ENCODE data around the gene GDAP1L1.

GDAP1L1 gene

DNA sequence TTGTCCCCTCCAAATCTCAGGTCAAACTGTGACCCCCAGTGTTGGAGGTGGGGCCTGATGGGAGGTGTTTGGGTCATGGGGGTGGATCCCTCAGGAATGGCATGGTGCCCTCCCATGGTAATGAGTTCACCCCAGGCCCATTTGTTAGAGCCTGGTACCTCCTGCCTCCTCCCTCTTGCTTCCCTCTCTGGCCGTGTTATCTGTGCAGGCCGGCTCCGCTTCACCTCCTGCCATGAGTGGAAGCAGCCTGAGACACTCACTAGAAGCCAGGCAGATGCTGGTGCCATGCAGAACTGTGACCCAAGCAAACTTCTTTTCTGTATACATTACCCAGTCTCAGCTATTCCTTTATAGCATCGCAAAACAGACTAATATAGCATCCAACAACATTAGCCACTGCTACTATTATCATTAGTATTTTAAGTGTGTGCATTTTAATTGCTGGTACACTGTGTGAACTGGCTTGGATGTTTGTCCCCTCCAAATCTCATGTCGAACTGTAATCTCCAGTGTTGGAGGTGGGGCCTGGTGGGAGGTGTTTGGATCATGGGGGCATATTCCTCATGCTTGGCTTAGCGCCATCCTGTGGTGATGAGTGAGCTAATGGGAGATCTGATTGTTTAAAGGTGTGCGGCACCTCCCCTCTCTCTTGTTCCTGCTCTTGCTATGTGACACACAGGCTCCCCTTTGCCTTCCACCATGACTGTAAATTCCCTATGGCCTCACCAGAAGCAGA is 24.3 kb upstream of the GDAP1L1 start:
- ChIA-PET CTCF (interaction anchor here (1.2 to 12.4 kb wide), 2 partner anchors 11 to 89 kb away, joined by 4 to 452 read pairs; partner anchors contain the start of gene FITM2), POLR2A (no interaction called here)
- no peak overlapping the region for H3K4me3 ChIP-seq (ENCODE audit: low read depth, low read length)
- no peak for TF ChIP-seq CTCF (IDR thresholded peaks at IDR 0.05; ENCODE audit: insufficient read depth, low read length, missing control alignments)
- no peak for DNase-seq (ENCODE audit: low read depth, low spot score)

- TF ChIP-seq CTCF (IDR thresholded peaks at IDR 0.05; ENCODE audit: insufficient read depth, low read length, missing control alignments): no peak
- POLR2A ChIA-PET: no interaction called here
- DNase-seq (ENCODE audit: low read depth, low spot score): no peak
- CTCF ChIA-PET: interaction anchor here (0.6 to 3.3 kb wide), 6 partner anchors 8 to 161 kb away, joined by 3 to 45 read pairs (median 6); partner anchors contain the start of gene FITM2
- H3K4me3 ChIP-seq (ENCODE audit: low read depth, low read length): no peak overlapping the region
These were observed 23.4 kb upstream of the GDAP1L1 start for GRCh38 chr20:44223721-44224120.

GRCh38 chr20:44224637-44225036 is 22.5 kb upstream of the GDAP1L1 start:
- TF ChIP-seq CTCF (IDR thresholded peaks at IDR 0.05; ENCODE audit: insufficient read depth, low read length, missing control alignments): no peak
- POLR2A ChIA-PET: no interaction called here
- CTCF ChIA-PET: interaction anchor here (0.8 to 3.3 kb wide), 5 partner anchors 9 to 160 kb away, joined by 3 to 45 read pairs (median 7); partner anchors contain the start of gene FITM2
- H3K4me3 ChIP-seq (ENCODE audit: low read depth, low read length): no peak overlapping the region
- no peak for DNase-seq (ENCODE audit: low read depth, low spot score)

- TF ChIP-seq CTCF (IDR thresholded peaks at IDR 0.05; ENCODE audit: insufficient read depth, low read length, missing control alignments): no peak
- DNase-seq (ENCODE audit: low read depth, low spot score): no peak
- no peak overlapping the region for H3K4me3 ChIP-seq (ENCODE audit: low read depth, low read length)
- ChIA-PET CTCF (interaction anchor here (0.9 to 4.6 kb wide), 3 partner anchors 12 to 84 kb away, joined by 3 to 44 read pairs (median 7); partner anchors contain the start of gene FITM2), POLR2A (no interaction called here)
These were observed 18.4 kb upstream of the GDAP1L1 start for GRCh38 chr20:44228465-44229258.

DNA sequence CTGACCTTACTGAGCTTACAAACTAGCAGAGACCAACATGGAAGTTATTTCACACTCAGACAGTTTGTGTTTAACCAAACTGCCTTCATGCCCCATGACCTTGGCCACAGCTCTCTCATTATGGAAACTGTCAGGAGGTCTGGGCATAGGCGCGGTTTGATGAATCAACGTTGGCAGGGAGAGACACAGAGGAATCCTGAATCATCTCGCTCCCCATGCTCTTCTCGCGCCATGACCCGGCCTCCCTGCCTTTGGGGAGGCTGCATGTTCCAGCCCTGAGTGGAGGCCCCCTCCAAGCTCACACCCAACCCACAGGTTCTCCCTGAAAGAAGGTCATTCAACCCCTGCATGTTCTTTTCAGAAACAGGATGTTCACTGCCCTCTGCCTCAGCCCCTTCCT is 15.9 kb upstream of the GDAP1L1 start:
- POLR2A ChIA-PET: no interaction called here
- CTCF ChIA-PET: interaction anchor here (0.8 to 4.6 kb wide), 2 partner anchors 15 to 82 kb away, joined by 3 to 44 read pairs; no protein-coding TSS in a partner anchor
- no peak overlapping the region for H3K4me3 ChIP-seq (ENCODE audit: low read depth, low read length)
- DNase-seq (ENCODE audit: low read depth, low spot score): no peak
- no peak for TF ChIP-seq CTCF (IDR thresholded peaks at IDR 0.05; ENCODE audit: insufficient read depth, low read length, missing control alignments)

All from AG04449 (cell line).